ENCODE results near the gene PRKCE.

The PRKCE gene

GRCh38 chr2:46020416-46020815 lies 368.9 kb downstream of the PRKCE start:
- TF ChIP-seq, protein P1, sequence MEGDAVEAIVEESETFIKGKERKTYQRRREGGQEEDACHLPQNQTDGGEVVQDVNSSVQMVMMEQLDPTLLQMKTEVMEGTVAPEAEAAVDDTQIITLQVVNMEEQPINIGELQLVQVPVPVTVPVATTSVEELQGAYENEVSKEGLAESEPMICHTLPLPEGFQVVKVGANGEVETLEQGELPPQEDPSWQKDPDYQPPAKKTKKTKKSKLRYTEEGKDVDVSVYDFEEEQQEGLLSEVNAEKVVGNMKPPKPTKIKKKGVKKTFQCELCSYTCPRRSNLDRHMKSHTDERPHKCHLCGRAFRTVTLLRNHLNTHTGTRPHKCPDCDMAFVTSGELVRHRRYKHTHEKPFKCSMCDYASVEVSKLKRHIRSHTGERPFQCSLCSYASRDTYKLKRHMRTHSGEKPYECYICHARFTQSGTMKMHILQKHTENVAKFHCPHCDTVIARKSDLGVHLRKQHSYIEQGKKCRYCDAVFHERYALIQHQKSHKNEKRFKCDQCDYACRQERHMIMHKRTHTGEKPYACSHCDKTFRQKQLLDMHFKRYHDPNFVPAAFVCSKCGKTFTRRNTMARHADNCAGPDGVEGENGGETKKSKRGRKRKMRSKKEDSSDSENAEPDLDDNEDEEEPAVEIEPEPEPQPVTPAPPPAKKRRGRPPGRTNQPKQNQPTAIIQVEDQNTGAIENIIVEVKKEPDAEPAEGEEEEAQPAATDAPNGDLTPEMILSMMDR (IDR thresholded peaks at IDR 0.05; ENCODE audit: insufficient read depth, low read depth, low read length, missing control alignments) = no peak
- H3K4me3 ChIP-seq (ENCODE audit: low read length) = no peak overlapping the region
- DNase-seq (ENCODE audit: low read depth) = no peak

DNA sequence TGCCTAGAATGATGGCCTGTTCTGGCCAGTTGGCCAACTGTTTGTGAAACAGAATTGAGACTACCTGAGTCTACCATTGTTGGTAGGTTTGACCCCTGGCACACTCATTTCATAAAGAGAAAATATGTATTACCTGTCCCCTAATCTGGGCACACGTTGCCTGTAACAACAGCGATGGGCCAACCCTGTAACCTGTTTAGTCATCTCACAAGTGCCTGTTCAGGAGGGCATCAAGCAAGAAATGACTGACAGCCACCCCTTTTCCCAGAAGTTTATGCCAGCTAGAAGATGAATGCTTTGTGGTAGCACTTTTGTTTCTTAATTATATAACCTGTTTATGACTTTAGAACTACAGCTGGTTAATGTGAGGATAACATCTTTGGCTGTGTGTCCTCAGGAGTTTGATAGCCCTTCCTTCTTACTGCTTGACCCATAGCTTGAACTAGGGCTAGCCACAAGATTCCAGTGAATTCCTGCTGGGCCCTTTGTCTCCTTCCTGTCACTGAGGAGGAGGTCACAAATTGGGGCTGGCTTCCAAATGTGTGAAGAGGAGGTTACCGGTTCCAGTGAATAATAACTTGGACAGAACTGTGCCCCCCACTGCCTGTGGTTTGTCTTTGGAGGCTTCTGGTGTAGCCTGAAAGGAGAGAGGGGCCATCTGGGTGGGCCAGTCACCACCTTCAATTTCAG lies 371.8 kb downstream of the PRKCE start:
- DNase-seq (ENCODE audit: low read depth) = no peak
- H3K4me3 ChIP-seq (ENCODE audit: low read length) = no peak overlapping the region
- TF ChIP-seq, protein P1 (IDR thresholded peaks at IDR 0.05; ENCODE audit: insufficient read depth, low read depth, low read length, missing control alignments) = no peak

DNA sequence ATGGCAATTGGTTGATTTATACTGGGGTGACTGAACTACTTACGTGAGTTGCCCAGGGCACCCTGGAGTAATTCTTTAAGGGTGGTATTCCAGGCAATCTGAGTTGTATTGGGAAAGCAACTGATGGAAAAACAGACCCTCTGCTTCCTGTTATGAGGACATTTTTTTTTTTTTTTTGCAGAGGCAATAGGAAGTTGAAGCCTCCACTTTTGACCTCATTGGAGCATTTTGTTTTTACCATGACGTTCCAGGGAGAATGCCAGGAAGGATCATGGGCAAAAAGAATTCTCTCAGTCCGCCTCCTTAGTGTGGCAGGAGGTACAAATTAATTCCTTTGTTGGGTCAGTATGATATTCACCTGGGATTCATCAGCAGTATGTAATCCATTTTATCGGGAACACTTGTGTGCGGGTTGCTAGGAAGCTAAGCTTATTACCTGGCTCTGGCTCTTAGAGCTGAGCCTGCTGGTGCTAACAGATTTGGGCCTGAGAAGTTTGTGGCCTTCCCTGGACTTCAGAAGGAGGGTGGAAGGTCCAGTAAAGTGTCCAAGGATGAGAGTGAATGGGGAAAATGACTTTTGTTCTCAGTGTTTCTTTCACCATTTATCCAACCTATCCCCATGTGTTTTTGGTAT lies 372.8 kb downstream of the PRKCE start:
- DNase-seq (ENCODE audit: low read depth) = no peak
- TF ChIP-seq, protein P1 (IDR thresholded peaks at IDR 0.05; ENCODE audit: insufficient read depth, low read depth, low read length, missing control alignments) = no peak
- H3K4me3 ChIP-seq (ENCODE audit: low read length) = no peak overlapping the region

GRCh38 chr2:46025081-46025480 lies 373.6 kb downstream of the PRKCE start:
- no peak for DNase-seq (ENCODE audit: low read depth)
- H3K4me3 ChIP-seq (ENCODE audit: low read length) = no peak overlapping the region
- TF ChIP-seq, protein P1 (IDR thresholded peaks at IDR 0.05; ENCODE audit: insufficient read depth, low read depth, low read length, missing control alignments) = no peak

DNA sequence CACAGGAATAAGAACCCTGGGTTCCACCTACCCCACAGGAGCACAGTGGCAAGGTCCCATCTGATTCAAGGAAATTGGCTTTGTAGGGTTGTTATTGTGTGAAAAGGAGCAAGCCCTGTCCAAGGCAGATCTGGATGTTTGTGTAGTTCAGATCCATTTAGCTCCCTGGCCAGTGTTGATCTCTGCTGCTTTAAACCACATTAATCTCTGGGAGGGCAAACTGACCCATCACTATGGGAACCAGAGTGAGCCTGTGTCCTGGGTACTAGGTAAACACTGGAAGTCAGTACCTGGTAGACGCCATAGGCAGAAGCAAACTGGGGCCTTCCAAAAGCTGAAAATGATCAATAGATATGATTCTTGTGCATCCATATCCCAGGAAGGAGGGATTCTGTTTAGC lies 374.2 kb downstream of the PRKCE start:
- no peak overlapping the region for H3K4me3 ChIP-seq (ENCODE audit: low read length)
- TF ChIP-seq, protein P1 (IDR thresholded peaks at IDR 0.05; ENCODE audit: insufficient read depth, low read depth, low read length, missing control alignments) = no peak
- DNase-seq (ENCODE audit: low read depth) = no peak

DNA sequence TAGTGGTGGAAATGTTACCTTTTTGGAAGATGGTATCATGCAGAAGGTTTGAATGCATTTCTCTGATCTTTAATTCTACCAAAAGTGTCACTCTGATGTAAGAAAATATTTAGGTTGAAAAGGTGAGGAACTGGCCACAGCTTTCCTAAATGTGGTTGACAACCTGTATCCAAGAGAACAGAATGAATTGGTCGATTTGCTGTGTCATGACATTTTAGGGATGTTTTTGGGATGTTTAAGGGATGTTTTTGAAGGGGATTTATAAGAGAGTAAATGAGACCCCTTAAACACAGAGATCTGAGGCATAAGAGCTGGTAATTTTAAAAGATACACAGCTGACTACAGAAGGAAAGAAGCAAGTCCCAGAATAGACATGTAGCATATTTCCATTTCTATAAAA lies 375.0 kb downstream of the PRKCE start:
- no peak overlapping the region for H3K4me3 ChIP-seq (ENCODE audit: low read length)
- DNase-seq (ENCODE audit: low read depth) = no peak
- TF ChIP-seq, protein P1 (IDR thresholded peaks at IDR 0.05; ENCODE audit: insufficient read depth, low read depth, low read length, missing control alignments) = no peak
